Cardiac muscle cell (in vitro differentiated cells and primary cell): ENCODE results near the gene MOB2. TPM values are rescaled to one million over a fixed set of nuclear protein-coding genes. Genes with fewer than 3 reads are reported as not detected.

Experiments used
- DNase-seq, 2 donors: peaks; one replicate each; pipeline versions ENCODE4 v3.0.0 to v3.0.0-alpha.2; 2010 to 2017; ENCODE audit warnings: low read depth in 1 of 2, low spot score in 1 of 2
- H3K27ac ChIP-seq: fragments of 200-600 bp; sonication (generic); 2 replicates; pipeline ENCODE4 v1.5.1; 2016
- H3K27me3 ChIP-seq: fragments of 200-600 bp; sonication (generic); 2 replicates; pipeline ENCODE4 v1.6.0; 2016; ENCODE audit warnings: control low read depth
- H3K36me3 ChIP-seq: fragments of 200-600 bp; sonication (generic); 2 replicates; pipeline ENCODE4 v1.5.1; 2016; ENCODE audit warnings: control low read depth
- H3K4me1 ChIP-seq: fragments of 200-600 bp; sonication (generic); 2 replicates; pipeline ENCODE4 v1.8.1; 2017; ENCODE audit warnings: low read depth, mild to moderate bottlenecking, mixed run types
- H3K4me3 ChIP-seq: fragments of 200-600 bp; sonication (generic); 2 replicates; pipeline ENCODE4 v1.5.1; 2016; ENCODE audit warnings: mild to moderate bottlenecking
- H3K9me3 ChIP-seq: fragments of 200-600 bp; sonication (generic); 2 replicates; pipeline ENCODE4 v1.5.1; 2017; ENCODE audit warnings: low read depth, mild to moderate bottlenecking, control low read depth
- polyA plus RNA-seq: library from polyadenylated mRNA; unstranded; fragments of >200 nt; fragmentation: Nextera tagmentation; extraction: Ambion mirVana; gene quantifications from 2 replicates; pipeline ENCODE4 v1.2.1, GENCODE V29; 2016
- total RNA-seq: library from RNA; depleted of rRNA; stranded (reverse); fragments of >200 nt; gene quantifications from 2 replicates; pipeline ENCODE4 v1.2.3, GENCODE V29; 2016
- TF ChIP-seq, protein P1 (sequence below): IDR thresholded peaks from 2 replicates; pipeline ENCODE4 v1.5.1; 2012; ENCODE audit warnings: low read depth, mild to moderate bottlenecking, low read length

The MOB2 gene
- total and polyA plus RNA-seq, 2 experiments from 2014 or later, result 31.1 to 52.0 TPM

DNA sequence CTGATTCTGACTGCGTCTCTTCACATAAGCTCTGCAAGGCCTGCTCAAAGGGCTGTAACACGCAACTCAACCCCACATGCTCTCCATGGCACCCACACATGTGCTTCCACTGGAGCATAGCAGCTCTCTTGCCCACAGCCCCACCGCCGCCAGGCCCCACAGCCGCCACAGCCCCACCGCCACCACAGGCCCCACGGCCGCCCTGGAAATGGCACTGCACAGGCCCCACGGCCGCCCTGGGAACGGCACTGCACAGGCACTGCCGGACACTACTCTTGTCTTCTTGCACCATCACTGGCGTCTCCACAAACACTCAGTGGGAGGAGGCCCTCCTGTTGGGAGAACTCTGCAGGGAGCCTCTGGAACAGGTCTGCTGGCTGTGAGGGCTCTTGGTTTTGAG, 8.6 kb downstream of the MOB2 start:
- no peaks in the 10 kb centered on the region for H3K36me3 ChIP-seq

DNA sequence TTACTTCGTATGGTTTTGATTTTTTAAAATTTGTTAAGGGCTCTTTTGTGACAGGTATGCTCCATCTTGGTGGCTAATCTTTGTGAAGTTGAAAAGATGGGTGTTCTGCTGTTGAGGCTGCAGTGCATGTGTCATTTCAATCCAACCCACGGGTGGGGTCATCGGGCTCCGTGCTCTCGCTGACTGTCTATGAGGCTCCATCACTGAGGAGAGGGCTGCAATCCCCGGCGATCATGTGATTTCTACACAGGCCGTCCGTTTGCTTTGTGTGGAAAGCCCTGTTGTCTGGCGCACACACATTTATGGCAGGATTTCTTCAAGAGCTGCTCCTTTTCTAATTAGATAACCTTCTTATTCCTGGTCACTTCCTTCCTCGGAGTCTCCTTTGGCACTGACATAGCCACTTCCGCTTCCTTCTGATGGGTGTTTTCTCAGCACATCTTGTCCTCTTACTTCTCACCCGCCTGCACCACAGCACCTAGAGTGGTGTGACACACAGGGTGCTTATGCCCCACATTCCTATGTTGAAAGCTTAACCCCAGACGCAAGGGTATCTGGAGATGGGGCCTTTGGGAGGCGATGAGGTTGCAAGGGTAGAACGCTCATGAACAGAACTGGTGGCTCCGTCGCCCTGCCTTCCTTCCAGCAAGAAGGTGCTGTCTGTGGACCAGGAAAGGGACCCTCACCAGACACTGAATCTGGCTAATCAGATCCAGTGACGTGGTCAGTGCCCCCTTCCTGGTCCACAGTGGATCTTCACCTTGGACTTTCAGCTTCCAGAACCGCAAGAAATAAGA, 9.4 kb downstream of the MOB2 start:
- H3K27me3 ChIP-seq, result no peaks in the 10 kb centered on the region
- H3K9me3 ChIP-seq, result no peaks in the 10 kb centered on the region
- H3K4me3 ChIP-seq, result no peak overlapping the region
- no peak overlapping the region for H3K27ac ChIP-seq
- no peaks in the 10 kb centered on the region for H3K4me1 ChIP-seq
- DNase-seq, result no peak
- no peaks in the 10 kb centered on the region for H3K36me3 ChIP-seq
- TF ChIP-seq, protein P1, sequence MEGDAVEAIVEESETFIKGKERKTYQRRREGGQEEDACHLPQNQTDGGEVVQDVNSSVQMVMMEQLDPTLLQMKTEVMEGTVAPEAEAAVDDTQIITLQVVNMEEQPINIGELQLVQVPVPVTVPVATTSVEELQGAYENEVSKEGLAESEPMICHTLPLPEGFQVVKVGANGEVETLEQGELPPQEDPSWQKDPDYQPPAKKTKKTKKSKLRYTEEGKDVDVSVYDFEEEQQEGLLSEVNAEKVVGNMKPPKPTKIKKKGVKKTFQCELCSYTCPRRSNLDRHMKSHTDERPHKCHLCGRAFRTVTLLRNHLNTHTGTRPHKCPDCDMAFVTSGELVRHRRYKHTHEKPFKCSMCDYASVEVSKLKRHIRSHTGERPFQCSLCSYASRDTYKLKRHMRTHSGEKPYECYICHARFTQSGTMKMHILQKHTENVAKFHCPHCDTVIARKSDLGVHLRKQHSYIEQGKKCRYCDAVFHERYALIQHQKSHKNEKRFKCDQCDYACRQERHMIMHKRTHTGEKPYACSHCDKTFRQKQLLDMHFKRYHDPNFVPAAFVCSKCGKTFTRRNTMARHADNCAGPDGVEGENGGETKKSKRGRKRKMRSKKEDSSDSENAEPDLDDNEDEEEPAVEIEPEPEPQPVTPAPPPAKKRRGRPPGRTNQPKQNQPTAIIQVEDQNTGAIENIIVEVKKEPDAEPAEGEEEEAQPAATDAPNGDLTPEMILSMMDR, result no peak

More for the DNA sequence above, 8.6 kb downstream of the MOB2 start:
- TF ChIP-seq, protein P1, result no peak
- H3K9me3 ChIP-seq, result no peaks in the 10 kb centered on the region
- no peaks in the 10 kb centered on the region for H3K4me1 ChIP-seq
- no peak overlapping the region for H3K4me3 ChIP-seq
- no peak for DNase-seq
- no peak overlapping the region for H3K27ac ChIP-seq
- H3K27me3 ChIP-seq, result no peaks in the 10 kb centered on the region

DNA sequence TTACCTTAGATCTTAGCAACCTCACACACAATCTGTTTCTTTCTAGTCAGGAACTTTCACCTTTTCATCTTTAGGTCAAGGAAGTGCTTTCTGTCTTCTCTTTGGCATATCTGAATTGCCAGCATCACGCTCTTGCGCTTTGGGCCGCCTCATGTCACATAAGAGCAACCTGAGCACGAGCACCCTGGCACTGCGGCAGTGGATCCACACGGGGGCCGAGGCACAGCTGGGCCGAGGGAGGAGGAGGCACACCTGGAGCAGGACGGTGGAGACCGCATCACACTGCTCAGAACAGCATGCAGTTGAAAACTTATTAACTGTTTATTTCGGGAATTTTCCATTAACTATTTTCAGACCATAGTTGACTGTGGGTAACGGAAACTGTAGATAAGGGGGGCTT, 10.7 kb downstream of the MOB2 start:
- Histone ChIP-seq H3K36me3 (no peaks in the 10 kb centered on the region), H3K27me3 (no peaks in the 10 kb centered on the region)
- TF ChIP-seq, protein P1, result no peak

DNA sequence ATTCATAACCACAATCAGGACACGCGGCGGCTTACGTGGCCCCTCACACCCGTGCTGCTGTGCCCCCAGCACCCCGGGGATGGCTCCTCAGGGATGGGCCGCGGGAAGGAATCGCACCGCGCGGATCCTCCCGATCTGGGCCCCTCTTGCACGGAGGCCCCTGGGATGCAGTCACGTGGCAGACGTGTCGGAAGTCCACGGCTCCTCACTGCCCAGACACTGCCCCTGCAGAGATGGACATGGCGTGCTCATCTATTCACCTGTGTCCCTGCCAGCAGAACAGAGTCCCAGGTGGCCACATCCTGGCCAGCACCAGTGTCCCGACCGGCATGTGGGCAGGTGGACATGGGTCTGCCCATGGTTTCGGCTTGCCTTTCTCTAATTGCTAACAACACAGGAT, 12.8 kb downstream of the MOB2 start:
- Histone ChIP-seq H3K4me1 (no peaks in the 10 kb centered on the region), H3K9me3 (no peaks in the 10 kb centered on the region), H3K36me3 (no peaks in the 10 kb centered on the region), H3K27ac (no peak overlapping the region), H3K27me3 (no peaks in the 10 kb centered on the region), H3K4me3 (no peak overlapping the region)
- TF ChIP-seq, protein P1, result no peak
- no peak for DNase-seq

More for the DNA sequence above, 10.7 kb downstream of the MOB2 start:
- H3K4me3 ChIP-seq, result no peak overlapping the region
- H3K9me3 ChIP-seq, result no peaks in the 10 kb centered on the region
- H3K4me1 ChIP-seq, result no peaks in the 10 kb centered on the region
- H3K27ac ChIP-seq, result no peak overlapping the region
- no peak for DNase-seq

DNA sequence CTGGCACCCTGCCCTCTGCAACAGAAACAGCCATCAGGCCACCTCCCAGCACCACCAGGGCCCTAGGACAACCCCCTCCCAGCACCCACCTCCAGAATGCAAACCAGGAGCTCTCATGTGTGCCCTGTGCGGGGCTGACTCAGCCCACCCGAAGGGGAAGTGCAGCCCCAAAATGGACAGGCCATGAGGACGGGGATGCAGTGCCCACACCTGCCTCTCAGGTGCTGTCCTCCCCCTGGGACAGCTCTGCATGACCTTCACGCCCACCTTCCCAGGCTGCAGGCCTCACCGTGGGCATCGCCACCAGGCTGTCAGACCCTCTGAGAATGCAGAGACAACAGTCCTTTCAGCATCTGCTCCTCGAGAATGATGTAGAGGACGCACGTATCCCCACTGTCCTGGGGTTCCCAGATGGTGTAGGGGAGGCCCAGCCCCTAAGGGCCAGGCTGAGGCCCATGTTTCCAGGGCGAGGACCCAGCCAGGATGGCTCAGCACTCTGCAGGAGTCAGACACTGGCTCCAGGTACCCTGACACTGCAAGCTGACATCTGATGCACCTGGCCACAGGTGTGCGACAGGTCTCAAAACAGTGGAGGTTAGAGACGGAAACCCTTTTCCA, 13.5 kb downstream of the MOB2 start:
- no peaks in the 10 kb centered on the region for H3K36me3 ChIP-seq
- H3K27ac ChIP-seq, result no peak overlapping the region
- no peaks in the 10 kb centered on the region for H3K9me3 ChIP-seq
- H3K4me1 ChIP-seq, result no peaks in the 10 kb centered on the region
- no peak for DNase-seq
- TF ChIP-seq, protein P1, result no peak
- H3K27me3 ChIP-seq, result no peaks in the 10 kb centered on the region
- no peak overlapping the region for H3K4me3 ChIP-seq
